NCI-H2107 (cell line): ENCODE measurements around the gene PBX1.

ENCODE experiments used
- DNase-seq: peaks from one replicate; lab custom pipeline; 2025; lab: John Stamatoyannopoulos, UW

PBX1 gene

DNA sequence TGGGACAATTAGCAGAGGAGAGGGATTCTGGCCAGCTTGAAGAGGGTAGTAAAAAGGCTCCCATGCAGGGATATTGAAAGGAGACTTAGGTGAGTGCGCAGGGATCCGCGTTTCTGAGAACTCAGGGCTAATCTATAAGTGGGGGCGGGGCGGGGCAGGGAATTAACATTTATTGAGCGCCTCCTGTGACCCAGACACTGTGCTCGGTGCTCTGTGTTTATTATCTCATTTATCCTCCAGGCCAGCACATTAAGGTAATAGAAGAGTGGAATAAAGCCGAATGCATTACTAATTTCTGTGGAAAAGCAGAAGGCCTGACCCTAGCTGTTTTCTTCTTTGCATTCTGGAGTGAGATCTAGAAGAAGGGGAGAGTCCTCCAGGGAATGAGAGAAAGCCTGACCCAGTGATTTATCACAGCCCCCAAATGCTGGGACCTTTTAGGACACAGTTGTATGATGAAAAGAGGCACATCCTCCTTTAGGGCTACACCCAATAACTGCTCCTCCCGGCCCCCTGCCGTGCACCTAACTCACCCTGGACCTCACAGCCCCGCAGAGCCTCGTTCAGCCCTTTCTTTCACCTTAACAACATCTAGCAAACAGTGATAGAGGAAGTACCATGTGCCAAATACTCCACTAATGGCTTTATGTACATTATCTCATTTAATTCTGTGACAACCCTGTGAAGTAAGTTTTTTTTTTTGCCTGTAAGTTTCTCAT, 317.6 kb downstream of the PBX1 start:
- no peak for DNase-seq

DNA sequence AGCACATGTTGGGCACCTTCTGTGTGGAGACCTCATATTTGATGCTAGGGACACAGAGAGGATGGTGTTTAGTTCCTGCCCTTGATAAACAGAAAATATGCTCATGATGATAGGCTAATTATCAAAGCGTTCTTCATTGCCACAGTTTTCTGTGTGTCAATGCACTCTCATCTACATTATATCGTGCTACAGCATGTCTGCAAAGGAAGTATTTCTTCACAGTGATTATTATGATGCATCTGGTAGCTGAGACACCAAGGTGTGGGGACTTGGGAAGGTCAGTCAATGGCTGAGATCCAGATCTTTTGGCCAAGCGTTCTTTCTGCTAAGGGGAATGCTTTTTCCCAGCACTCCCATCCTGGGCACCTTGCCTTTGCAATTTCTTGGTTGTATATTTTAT, 321.2 kb downstream of the PBX1 start:
- no peak for DNase-seq

DNA sequence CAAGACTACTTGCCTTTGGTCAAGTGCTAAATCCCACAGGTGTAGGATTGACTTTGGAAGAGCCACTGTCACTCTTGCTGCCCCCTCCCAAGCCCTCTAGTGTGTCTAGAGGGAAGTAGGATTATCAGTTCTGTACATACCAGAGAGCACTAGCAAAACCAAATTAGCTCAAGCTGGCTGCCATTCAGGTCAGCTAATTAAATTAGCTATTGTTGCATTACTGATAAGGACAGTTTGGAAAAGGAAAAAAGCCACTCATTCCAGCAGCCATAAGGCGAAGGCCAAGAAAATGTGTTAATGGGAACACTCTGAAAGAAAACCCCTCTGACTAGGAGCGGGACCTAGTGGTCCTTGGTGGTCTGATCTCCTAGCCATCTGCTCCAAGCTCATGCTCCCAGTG, 321.7 kb downstream of the PBX1 start:
- no peak for DNase-seq

DNA sequence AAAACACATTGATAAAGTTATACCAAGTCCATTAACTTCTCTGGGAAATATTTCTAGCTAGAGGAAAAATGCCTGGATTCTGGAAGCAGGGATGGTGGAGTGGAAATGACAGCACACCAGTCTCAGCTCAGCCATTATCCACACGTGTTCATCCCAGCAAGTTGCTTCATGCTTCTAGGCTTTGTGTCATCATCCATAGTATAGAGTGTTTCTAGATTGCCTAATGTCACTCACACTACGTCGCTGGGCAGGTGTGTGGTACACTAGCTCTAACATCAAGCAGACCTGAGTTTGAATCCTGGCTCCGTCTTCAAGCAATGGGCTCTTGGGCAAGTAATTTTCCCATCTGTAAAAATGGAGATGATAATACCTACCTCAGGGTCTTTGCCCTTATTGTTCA, 326.3 kb downstream of the PBX1 start:
- DNase-seq = no peak

DNA sequence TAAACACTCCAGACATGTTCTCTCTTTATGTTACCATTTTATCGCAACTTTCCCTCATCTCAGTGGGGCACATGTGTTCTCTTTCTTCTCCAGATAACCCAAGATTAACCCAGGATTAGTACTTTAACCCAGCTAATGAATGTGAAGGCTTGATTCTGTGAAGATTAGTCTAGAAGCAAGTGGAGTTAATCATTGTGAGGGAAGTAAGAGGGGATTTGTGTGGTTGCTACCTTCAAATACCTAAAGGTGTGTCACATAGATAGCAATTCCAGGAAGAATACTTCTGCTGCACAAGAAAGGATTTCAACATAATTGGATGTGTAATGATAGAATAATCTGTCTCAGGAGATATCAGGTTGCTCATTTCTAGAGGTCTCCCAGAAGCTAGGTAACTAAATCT, 327.1 kb downstream of the PBX1 start:
- DNase-seq = no peak

DNA sequence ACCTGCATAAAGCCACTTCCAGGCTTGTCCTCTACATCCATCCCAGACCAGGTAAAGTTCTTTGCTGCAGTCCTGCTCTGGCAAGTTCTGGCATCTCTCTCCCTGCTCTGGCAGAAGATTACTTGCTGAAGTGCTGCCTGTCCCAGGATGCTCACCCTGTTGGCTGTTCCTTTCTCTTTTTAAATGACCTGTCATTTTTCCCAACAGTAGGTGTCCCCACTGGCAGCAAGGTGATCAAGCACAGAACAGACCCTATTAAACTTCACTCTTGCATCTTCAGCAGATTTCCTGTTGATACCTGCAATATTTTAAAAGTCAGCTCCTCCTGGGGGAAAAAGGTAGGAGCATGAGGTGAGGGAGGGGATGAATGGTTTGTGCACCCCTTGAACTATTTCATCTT, 332.6 kb downstream of the PBX1 start:
- no peak for DNase-seq

DNA sequence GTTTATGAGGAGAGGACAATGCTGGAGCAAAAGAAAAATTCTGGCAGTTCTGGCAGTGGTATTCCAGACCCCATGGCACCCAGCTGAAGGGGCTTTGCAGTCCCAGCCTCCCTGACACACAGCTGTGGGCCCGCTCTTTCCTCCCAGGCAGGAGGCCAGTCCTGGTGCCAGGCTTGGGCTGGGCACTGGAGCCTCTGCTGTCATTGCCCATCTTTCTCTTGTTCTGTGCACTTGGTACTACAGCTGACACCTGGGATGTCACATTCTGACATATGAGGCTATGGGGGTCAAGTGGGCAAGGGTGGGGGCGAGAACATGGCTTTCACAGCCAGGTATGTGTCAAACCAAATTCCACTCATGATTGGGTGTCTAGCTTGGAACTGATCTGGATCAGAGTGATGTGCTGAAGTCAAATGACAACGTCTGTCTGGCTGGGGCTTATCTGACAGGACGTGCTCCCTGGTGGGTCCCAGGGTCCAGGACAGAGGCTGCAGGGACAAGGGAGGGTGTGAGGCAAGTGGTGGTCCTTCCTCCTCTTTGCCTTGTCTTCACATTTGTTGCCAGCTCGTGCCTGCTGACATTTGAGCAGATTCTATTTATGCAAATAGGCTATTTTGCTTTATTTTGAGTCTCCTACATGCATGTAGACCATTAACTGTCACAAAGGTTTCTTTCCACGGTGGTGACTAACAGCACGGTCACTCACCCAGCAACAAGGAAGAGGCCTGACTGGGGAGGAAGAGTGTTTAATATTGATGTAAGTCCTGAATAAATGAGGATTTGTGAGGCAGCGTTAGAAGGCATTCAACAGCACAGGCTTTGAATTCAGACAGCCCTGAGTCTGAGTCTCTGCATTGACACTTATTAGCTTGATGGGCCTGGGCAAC, 336.3 kb downstream of the PBX1 start:
- DNase-seq = no peak

DNA sequence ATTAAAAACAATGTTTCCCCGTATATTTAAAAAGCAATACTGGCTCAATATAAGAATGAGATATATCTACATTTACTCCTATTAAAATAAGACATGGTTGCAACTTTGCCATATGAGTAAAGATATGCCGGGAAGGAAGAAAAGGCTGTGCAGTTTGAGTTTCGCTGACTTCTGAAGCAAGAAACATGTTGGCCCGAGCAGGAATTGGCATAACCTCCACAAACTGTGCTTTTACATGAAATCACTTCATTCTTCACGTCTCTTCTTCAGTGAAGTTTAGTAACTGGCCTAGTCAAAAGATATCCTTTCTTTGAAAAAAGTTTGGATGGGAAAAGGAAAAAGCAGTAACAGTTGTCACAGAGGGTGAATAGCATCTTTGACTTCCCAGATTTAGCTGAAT, 342.0 kb downstream of the PBX1 start:
- DNase-seq = no peak
